ENCODE results near the gene DZIP1.
A peak's percentile ranks its signal among the peaks of the same experiment; 100 is the strongest.
"Not testable (repeated sequence)": the region's sequence is repeated elsewhere in the genome, so short reads cannot be mapped to it uniquely, and the experiment has no call there.

Gene DZIP1

DNA sequence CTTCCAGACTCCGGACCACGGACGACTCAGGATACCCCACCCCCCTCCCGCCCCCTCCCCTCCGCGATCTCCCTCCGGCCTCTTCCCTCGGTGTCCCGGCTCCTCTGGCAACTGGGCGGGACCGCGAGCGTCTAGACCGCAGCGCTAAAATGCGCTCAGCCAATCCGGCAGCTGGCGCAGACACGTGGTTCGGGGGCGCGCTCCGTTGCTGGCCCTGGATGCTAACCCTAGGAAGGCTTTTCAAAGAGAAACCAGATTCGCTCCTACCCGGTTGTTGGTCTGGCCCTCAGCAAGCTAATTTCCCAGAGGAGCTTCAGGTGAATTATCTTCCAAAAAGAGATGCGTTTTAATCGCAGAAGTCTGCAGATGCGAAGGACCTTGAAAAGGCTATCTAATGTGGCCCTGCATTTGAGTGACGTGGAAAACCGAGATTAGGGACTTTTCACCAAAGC, at the start of gene DZIP1:
TSS of gene DZIP1 (minus strand) at position 106 of the 452 bp plus-strand sequence. CDS start 2,677 bp downstream, outside the sequence.
- no peak for DNase-seq (ENCODE audit: low read depth)

- DNase-seq (ENCODE audit: low read depth): not testable (repeated sequence)
Observed at GRCh38 chr13:95690986-95691385, 46.5 kb upstream of the DZIP1 start.

GRCh38 chr13:95689582-95689926, 45.0 kb upstream of the DZIP1 start:
- DNase-seq (ENCODE audit: low read depth): no peak

GRCh38 chr13:95684960-95685359, 40.5 kb upstream of the DZIP1 start:
- DNase-seq (ENCODE audit: low read depth): not testable (repeated sequence)

DNA sequence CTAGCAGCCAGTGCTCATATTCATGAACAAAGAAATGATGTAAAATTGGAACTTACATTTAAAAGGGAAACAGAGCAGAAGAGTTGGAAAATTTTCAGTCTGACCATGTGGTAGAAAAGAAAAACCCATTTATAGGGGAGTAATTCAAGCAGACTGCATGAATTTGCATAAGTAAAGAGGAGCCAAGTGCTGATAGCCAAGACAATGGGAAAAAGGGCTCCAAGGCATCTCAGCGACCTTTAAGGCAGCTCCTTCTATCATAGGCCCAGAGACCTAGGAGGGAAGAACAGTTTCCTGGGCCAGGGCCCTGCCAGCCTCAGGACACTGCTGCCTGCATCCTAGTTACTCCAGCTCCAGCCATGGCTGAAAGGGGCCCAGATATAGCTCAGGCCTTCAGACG, 39.9 kb upstream of the DZIP1 start:
- no peak for DNase-seq (ENCODE audit: low read depth)

GRCh38 chr13:95679722-95680121, 35.2 kb upstream of the DZIP1 start:
- DNase-seq (ENCODE audit: low read depth): no peak

GRCh38 chr13:95678967-95679366, 34.5 kb upstream of the DZIP1 start:
- DNase-seq (ENCODE audit: low read depth): no peak

DNA sequence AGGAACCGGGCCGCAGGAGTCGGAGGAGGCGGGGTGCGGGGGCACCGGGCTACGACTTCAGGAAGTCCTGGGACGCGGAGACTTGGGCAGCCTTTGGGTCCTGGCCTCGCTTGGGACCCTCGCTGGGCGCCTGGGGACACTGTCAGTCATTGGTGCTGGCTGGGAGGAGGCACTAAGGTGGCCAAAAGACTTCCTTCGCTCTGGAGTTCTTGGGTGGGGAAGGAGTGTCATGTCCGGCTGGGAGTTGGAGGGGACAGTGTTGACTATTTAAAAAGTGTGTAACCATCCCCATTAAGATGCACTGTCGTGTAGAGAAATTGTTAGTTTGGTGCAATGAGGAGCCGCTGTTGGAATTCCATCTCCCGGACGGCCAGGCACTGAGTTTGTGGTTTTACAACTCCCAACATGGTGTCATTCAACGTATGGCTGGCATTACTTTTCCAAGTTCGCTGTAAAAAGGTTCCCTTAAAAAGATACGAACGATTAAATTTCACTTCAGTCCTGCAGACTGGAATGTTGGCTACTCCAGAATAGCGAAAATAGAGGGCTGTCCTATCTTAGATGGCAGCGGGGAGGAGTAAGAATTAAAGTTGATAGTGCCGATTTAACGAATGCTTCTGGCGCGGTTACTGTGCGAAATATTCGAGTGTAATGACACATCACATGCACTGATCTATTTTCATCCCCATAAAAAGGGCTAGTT, 33.2 kb upstream of the DZIP1 start:
- peak; percentile 8 for DNase-seq (ENCODE audit: low read depth)

GRCh38 chr13:95676762-95677563, 32.5 kb upstream of the DZIP1 start, which contains the start of gene DNAJC3:
TSS of gene DNAJC3 (plus strand) at chr13:95677139. CDS start at chr13:95677256, 117 bp downstream.
- peak; percentile 91 for DNase-seq (ENCODE audit: low read depth)

- DNase-seq (ENCODE audit: low read depth): no peak
Observed at GRCh38 chr13:95676105-95676761, 31.7 kb upstream of the DZIP1 start.

DNA sequence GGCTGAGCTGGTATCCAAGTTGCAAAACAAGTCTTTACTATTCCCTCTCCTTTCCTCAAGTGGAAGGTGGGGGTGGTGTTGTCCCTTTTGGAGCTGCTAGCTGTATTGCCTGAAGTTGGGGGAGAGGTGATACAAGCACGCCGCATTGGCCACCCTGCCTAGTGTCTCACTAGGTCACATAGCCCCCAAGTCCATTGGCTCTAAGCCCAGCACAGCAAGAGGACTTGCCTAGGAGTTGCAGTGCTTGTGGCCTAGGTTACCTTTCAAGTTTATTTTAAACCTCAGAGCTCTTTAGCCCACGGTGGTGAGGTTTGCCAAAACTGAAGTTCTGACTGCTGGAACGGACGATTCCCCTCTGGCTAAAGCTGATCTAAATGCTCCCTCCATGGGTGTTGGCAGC, 27.1 kb upstream of the DZIP1 start:
- DNase-seq (ENCODE audit: low read depth): no peak

GRCh38 chr13:95667235-95667634, 22.7 kb upstream of the DZIP1 start:
- DNase-seq (ENCODE audit: low read depth): not testable (repeated sequence)

DNA sequence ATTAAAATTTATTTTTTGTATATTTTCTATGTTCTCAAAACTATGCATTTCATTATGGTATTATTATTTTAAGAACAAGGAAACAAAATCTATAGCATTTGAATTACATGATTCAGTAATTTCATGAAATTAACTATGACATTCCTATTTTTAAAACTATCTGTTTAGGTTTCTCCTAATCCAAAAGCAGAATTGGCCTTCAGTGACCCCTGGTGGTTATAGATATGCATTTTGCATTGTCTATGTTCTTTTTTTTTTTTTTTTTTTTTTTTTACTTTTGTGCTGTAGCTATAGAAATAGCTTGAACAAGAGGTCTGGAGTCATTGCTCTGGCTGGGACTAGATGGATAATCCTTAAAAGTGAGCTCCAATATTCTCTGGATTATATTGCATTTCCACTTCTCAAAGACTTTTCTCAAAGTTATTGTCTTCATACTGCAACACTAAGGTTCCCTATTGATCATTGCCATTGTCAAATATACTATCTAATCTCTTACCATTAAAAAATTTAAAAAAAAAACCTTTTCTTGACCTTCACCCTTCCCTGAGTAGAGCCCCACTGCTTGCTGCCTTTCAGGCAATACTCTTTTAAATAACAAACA, 16.6 kb upstream of the DZIP1 start:
- no peak for DNase-seq (ENCODE audit: low read depth)

GRCh38 chr13:95659500-95659899, 15.0 kb upstream of the DZIP1 start:
- DNase-seq (ENCODE audit: low read depth): no peak

DNA sequence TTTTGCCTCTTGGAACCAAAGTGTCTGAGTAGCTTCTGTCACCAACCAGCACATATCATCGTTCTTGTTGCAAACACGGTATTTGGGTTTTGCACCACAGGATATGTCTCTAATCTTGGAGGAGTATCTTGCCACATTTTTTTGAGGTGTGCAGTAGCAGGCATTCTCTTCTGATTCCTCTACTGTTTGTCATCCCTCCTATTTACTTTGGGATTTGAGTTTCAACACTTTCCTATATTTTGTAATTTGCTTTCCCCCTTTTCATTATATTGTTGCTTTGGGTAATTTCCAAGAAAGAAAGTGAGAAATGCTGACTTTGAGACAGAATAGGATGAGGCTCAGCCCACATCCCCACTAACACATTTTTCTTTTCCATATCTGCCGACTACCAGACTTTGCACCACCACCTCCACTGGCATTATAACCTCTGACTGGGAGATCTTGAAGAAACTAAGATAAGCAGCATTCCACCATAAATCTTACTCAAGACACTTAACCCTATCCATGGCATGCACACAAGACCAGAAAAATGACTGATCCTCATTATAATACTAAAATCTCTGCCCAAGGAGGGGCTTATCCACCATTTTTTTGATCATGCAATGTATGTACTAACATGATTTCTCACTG, 12.0 kb upstream of the DZIP1 start:
- DNase-seq (ENCODE audit: low read depth): no peak

GRCh38 chr13:95652821-95653220, 8.3 kb upstream of the DZIP1 start:
- DNase-seq (ENCODE audit: low read depth): no peak

DNA sequence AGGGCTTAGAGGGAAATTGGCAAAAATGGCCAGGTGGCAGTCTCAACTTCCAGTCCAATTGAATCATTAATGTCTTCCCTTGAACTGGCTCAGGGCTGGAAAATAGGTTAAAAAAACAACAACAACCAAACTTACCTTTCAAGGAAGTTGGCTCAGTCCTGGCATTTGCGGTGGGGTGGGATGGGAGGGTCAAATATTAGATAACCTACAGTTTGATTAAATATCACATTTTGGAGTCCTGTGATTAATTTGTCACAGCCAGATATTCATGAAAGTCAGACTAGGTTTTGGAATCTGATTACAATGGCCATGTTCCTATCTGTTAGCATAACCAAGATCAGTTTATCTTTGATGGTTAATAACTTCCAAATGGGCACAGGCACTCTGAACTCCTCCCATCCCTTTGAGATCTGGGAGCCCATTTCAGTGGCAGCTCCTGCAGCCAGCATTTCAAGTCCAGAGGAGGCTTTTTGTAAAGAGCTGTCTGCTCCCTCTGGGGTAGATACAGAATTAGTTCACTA, 7.8 kb upstream of the DZIP1 start:
- no peak for DNase-seq (ENCODE audit: low read depth)

GRCh38 chr13:95650696-95651095, 6.2 kb upstream of the DZIP1 start:
- DNase-seq (ENCODE audit: low read depth): no peak

- DNase-seq (ENCODE audit: low read depth): no peak
Observed at GRCh38 chr13:95647321-95647720, 2.8 kb upstream of the DZIP1 start.

GRCh38 chr13:95643936-95644598, 439 bp downstream of the DZIP1 start:
- no peak for DNase-seq (ENCODE audit: low read depth)

DNA sequence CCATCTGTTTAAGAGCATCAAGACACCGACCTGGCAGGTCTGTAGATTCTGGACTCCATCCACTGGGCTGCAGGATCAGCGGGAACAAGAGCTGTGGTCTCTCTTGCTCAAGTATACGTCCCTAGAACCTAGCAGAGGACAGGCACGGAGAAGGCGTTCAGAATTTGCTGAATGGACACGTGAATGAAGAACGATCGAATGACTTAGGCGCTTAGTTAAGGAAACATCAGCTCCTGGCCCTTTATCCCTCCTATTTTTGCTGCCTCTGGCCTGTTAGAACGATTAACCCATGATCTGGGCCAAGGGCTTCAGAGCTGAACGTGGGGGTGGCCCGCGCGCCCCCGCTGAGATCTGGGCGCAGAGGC, 953 bp downstream of the DZIP1 start:
- no peak for DNase-seq (ENCODE audit: low read depth)
